Large intestine (tissue), 3 donors: ENCODE measurements around the gene TRHDE. TPM values are rescaled to one million over a fixed set of nuclear protein-coding genes. Genes with fewer than 3 reads are reported as not detected.
A peak's percentile ranks its signal among the peaks of the same experiment; 100 is the strongest.

Experiments
- DNase-seq, 2 donors: peaks; one replicate each; pipeline versions ENCODE4 v3.0.0 to v3.0.0-alpha.2; 2013
- H3K27ac ChIP-seq: one replicate; pipeline ENCODE4 v1.5.1; 2013; ENCODE audit warnings: low read length
- H3K27me3 ChIP-seq: 2 replicates; pipeline ENCODE4 v1.6.1; 2013; ENCODE audit warnings: low read length; ENCODE audit not compliant: control insufficient read depth, insufficient read depth
- H3K36me3 ChIP-seq: 2 replicates; pipeline ENCODE4 v1.6.1; 2013; ENCODE audit warnings: low read length; ENCODE audit not compliant: control insufficient read depth, insufficient read depth
- H3K4me1 ChIP-seq: one replicate; pipeline ENCODE4 v1.6.1; 2013; ENCODE audit warnings: low read length; ENCODE audit not compliant: control insufficient read depth, insufficient read depth
- H3K4me3 ChIP-seq: one replicate; pipeline ENCODE4 v1.5.1; 2013; ENCODE audit warnings: low read length
- H3K9me3 ChIP-seq: one replicate; pipeline ENCODE4 v1.6.1; 2013; ENCODE audit warnings: mild to moderate bottlenecking, low read depth, low read length, moderate library complexity; ENCODE audit not compliant: control insufficient read depth
- WGBS: methylation state at CpG from one replicate; pipeline ENCODE4 v1.1.5; 2013; ENCODE audit warnings: low lambda C conversion rate; ENCODE audit not compliant: insufficient coverage; 5-methylcytosine and 5-hydroxymethylcytosine counted together
- polyA plus RNA-seq: library from polyadenylated mRNA; unstranded; fragments of 120-200 nt; gene quantifications from one replicate; pipeline ENCODE4 v1.2.1, GENCODE V29; 2013

The TRHDE gene
- polyA plus RNA-seq, 1 donor, result 14.2 TPM

DNA sequence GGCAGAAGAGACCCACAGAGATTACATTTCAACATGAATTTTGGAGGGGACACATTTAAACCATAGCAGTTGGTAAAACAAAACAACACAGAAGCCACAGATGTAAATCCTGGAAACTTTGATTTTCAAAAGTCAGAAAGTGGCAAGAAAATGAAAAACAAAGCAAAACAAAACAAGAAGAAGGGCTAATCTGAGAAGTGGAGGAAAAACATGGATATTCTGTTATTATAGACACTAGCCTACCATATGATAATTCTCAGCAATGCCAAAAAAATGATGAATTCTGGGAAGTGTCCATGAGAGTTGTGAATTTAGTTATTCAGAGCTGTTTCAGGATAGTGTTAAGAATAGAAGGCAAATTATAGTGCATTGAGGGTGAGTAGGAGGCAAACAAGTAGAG lies 192.3 kb downstream of the TRHDE start:
- Histone ChIP-seq H3K36me3 (no peaks in the 10 kb centered on the region), H3K4me1 (no peaks in the 10 kb centered on the region), H3K4me3 (no peak overlapping the region), H3K9me3 (no peaks in the 10 kb centered on the region), H3K27ac (no peak overlapping the region), H3K27me3 (no peaks in the 10 kb centered on the region)
- no peak for DNase-seq

- Histone ChIP-seq H3K4me3 (no peak overlapping the region), H3K4me1 (no peaks in the 10 kb centered on the region), H3K27me3 (no peaks in the 10 kb centered on the region), H3K27ac (no peak overlapping the region), H3K9me3 (no peaks in the 10 kb centered on the region), H3K36me3 (no peaks in the 10 kb centered on the region)
- WGBS, result no CpG with 5 or more reads among the region's 1 CpG
- no peak for DNase-seq
Observed at GRCh38 chr12:72465155-72465554, 193.0 kb downstream of the TRHDE start.

DNA sequence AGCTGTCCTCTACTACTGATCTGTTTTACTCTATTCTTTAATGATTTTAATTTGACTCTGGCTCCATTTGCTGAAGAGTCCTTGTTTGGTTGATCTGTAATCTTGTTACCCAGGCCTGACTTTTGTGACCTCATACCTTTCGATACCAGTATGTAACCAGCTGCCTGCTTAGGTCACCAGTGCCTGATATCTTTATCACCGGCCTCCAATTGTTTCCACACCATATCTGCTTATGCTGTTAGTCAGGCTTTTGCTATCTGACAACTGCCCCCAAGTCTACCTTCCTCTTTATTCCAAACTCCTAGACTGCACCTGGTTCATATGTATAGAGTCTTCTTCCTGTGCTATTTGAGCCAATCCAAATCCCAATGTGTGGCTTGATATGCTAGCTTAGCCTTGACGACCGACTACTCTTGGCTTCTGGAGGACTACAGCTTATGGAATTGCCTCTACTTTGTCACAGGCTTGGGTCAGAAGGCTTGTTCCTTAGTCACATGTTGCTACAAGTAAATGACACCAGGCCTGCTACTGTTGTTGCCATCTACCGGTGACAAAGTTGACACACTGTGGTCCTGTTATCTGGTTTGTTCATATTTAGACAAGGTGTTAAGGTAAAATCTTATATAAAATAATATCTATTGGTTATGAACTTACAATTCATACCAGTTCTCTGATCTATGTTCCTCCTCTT lies 193.9 kb downstream of the TRHDE start:
- 71% methylated on average over 1 of the region's 5 CpGs for WGBS
- DNase-seq, result peak in 1 of 2 donors; percentile 26

DNA sequence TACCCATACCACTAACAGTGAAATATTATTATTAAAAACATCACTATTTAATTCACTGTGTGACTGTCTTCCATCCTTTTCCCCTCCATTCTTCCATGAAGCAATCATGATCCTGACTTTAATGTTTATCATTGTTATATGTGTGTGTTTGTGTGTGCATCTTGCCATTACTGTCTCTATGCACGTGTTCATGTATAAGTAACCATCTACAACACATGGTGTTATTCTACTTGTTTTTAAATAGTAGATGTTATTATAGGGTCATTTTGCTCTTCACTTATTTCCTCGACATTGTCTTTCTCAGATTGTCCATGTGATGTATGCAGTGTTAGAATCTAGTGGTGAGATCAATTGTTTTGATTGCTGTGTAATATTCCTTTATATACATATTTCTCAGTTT lies 195.8 kb downstream of the TRHDE start:
- Histone ChIP-seq H3K36me3 (no peaks in the 10 kb centered on the region), H3K4me3 (no peak overlapping the region), H3K4me1 (no peaks in the 10 kb centered on the region), H3K27me3 (no peaks in the 10 kb centered on the region), H3K27ac (no peak overlapping the region), H3K9me3 (no peaks in the 10 kb centered on the region)
- 100% methylated on average over 2 of the region's 2 CpGs for WGBS
- DNase-seq, result no peak

More for the DNA sequence above, 193.9 kb downstream of the TRHDE start:
- H3K9me3 ChIP-seq, result no peaks in the 10 kb centered on the region
- H3K4me3 ChIP-seq, result no peak overlapping the region
- no peaks in the 10 kb centered on the region for H3K27me3 ChIP-seq
- H3K4me1 ChIP-seq, result no peaks in the 10 kb centered on the region
- H3K27ac ChIP-seq, result no peak overlapping the region
- H3K36me3 ChIP-seq, result no peaks in the 10 kb centered on the region

GRCh38 chr12:72468505-72468904 lies 196.3 kb downstream of the TRHDE start:
- 100% methylated on average over 1 of the region's 3 CpGs for WGBS
- H3K27me3 ChIP-seq, result no peaks in the 10 kb centered on the region
- no peak for DNase-seq
- H3K4me1 ChIP-seq, result no peaks in the 10 kb centered on the region
- H3K9me3 ChIP-seq, result no peaks in the 10 kb centered on the region
- no peak overlapping the region for H3K4me3 ChIP-seq
- no peaks in the 10 kb centered on the region for H3K36me3 ChIP-seq
- H3K27ac ChIP-seq, result no peak overlapping the region

DNA sequence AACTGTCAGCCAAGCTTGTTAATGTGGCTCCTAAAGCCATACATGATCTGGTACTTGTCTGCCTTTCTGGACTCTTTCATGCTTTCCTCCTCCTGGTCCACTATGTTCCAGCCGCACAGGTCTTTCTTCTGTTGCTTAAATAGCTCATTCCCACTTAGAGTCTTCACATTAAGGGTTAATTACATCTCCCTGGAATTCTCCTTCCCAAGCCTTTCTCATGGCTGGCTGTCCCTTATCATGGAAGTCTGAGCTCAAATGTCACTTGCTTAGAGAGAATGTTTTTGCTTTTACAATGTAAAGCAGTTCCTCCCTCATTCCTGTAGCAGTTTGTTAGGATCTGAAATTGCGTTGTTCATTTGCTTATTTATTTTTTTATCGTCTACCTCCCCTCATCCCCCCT lies 199.6 kb downstream of the TRHDE start:
- H3K4me3 ChIP-seq, result no peak overlapping the region
- WGBS, result 44% methylated on average over 2 of the region's 3 CpGs
- DNase-seq, result no peak
- H3K36me3 ChIP-seq, result no peaks in the 10 kb centered on the region
- no peaks in the 10 kb centered on the region for H3K4me1 ChIP-seq
- no peaks in the 10 kb centered on the region for H3K9me3 ChIP-seq
- no peaks in the 10 kb centered on the region for H3K27me3 ChIP-seq
- H3K27ac ChIP-seq, result no peak overlapping the region

GRCh38 chr12:72472350-72472749 lies 200.2 kb downstream of the TRHDE start:
- 100% methylated on average over 1 of the region's 3 CpGs for WGBS
- no peaks in the 10 kb centered on the region for H3K9me3 ChIP-seq
- H3K4me1 ChIP-seq, result no peaks in the 10 kb centered on the region
- no peak for DNase-seq
- no peaks in the 10 kb centered on the region for H3K36me3 ChIP-seq
- no peak overlapping the region for H3K27ac ChIP-seq
- no peaks in the 10 kb centered on the region for H3K27me3 ChIP-seq
- H3K4me3 ChIP-seq, result no peak overlapping the region

DNA sequence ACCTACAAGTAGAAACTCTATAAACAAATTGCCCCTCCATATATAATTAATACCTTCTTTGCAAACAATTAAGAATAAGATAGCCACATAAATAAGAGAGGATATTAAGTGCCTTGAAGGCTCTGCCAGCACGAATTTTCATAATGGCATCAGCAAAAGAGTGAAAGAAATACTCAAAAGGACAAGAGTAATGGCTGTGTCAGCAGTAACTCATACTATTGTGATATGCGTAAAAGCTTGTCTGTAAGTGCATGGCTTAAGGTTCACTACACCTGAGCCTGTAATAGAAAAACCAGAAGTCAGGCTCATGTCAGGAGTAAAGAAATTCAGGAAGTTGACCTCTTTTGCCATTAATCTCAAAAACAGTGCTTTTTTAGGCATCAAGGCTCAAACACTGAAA lies 204.1 kb downstream of the TRHDE start:
- H3K27me3 ChIP-seq, result no peaks in the 10 kb centered on the region
- WGBS, result 100% methylated on average over 1 of the region's 2 CpGs

DNA sequence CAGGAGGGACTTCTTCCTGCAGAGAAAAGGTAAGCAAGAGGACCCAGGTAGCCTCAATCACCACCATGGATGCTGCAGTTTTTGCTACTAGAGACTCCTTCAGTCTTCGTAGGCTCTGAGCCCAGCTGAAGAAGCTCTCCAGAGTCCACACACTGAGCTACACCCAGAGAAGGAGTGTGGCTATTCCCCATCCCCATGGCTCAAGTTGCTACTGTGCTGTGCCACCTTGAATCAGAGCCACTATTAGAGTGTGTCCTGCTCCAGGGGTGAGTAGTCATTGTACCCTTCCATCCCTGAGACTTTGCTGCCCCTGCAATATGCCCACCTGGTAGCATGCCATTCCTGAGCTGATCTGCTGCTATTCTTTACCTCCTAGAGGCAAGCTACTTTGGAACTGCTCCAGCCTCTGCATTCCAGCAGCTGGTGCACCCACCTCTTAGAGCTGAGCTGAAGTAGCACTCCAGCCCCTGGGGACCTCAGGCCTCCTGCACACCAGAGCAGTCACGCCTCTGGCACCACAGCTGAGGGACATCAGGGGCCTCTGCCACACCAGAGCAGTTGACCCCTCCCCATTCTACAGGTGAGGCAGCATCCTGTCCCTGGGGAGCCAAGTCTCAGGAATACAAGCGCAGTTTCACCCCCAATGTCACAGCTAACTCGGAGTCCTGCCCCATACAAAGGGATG lies 213.0 kb downstream of the TRHDE start:
- H3K27ac ChIP-seq, result no peak overlapping the region
- H3K4me1 ChIP-seq, result no peaks in the 10 kb centered on the region
- peaks cover 4% of the 10 kb centered on the region for H3K9me3 ChIP-seq
- no peaks in the 10 kb centered on the region for H3K27me3 ChIP-seq
- WGBS, result no CpG with 5 or more reads among the region's 4 CpGs
- no peak overlapping the region for H3K4me3 ChIP-seq
- peaks cover 16% of the 10 kb centered on the region for H3K36me3 ChIP-seq
- no peak for DNase-seq

More for the DNA sequence above, 204.1 kb downstream of the TRHDE start:
- Histone ChIP-seq H3K4me1 (no peaks in the 10 kb centered on the region), H3K27ac (no peak overlapping the region), H3K9me3 (no peaks in the 10 kb centered on the region), H3K4me3 (no peak overlapping the region), H3K36me3 (no peaks in the 10 kb centered on the region)
- DNase-seq, result no peak

DNA sequence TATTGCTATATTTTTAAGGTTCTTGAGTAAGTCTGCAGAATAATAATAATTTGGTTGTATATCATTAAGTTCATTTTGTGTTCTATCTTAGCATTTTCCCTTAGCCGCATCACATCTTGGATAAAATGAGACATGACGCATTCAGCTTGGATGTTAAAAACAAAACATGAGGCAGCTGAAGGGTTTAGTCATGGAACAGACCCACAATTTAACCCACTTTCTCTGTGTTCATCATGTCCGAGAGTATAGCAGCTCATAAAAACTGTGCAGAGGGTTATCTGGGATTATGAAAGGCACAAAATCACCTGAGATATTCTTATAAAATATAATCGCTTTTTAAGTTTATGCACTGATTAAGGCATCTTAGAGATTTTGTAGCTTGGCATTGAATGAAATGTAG lies 219.3 kb downstream of the TRHDE start:
- Histone ChIP-seq H3K9me3 (peaks cover 4% of the 10 kb centered on the region), H3K27ac (no peak overlapping the region), H3K27me3 (no peaks in the 10 kb centered on the region), H3K4me3 (no peak overlapping the region), H3K4me1 (no peaks in the 10 kb centered on the region), H3K36me3 (peaks cover 1% of the 10 kb centered on the region)
- DNase-seq, result no peak
- 85% methylated on average over 3 of the region's 4 CpGs for WGBS

- Histone ChIP-seq H3K4me3 (no peak overlapping the region), H3K27me3 (no peaks in the 10 kb centered on the region), H3K36me3 (no peaks in the 10 kb centered on the region), H3K4me1 (no peaks in the 10 kb centered on the region), H3K9me3 (no peaks in the 10 kb centered on the region), H3K27ac (no peak overlapping the region)
- WGBS, result 80% methylated on average over 1 of the region's 1 CpG
- DNase-seq, result no peak
Observed at GRCh38 chr12:72493407-72493806, 221.2 kb downstream of the TRHDE start.
